Astrocyte (in vitro differentiated cells and primary cell): ENCODE measurements around the gene SNX22.

ENCODE experiments used
- CTCF ChIP-seq: IDR thresholded peaks from 2 replicates; pipeline ENCODE4 v1.5.1; 2011; ENCODE audit warnings: low read depth, mild to moderate bottlenecking, inconsistent platforms, low read length, moderate library complexity; ENCODE audit not compliant: insufficient read depth
- EZH2 ChIP-seq: IDR thresholded peaks from 2 replicates; pipeline ENCODE4 v1.6.1; 2012; ENCODE audit warnings: mild to moderate bottlenecking, low read length, inconsistent platforms; ENCODE audit not compliant: insufficient read depth

- no peak for TF ChIP-seq CTCF
- no peak for TF ChIP-seq EZH2
Observed at GRCh38 chr15:64122936-64123351, 28.6 kb upstream of the SNX22 start.
